OCI-LY3 (cell line): Measurements from ENCODE around the gene PRKCE.

ENCODE experiments used
- H2AFZ ChIP-seq: fragments of 200-600, 300-600 bp; shearing (Covaris generic); 2 replicates; pipeline ENCODE4 v1.6.0; 2014; ENCODE audit warnings: antibody characterized with exemption, low read depth, low read length
- H3K27ac ChIP-seq: fragments of 200-600, 300-600 bp; sonication (generic); 2 replicates; pipeline ENCODE4 v1.5.1; 2014; ENCODE audit warnings: mild to moderate bottlenecking, low read length, moderate library complexity, mixed read lengths
- H3K27me3 ChIP-seq: fragments of 200-600, 300-600 bp; sonication (generic); 2 replicates; pipeline ENCODE4 v1.6.1; 2014; ENCODE audit warnings: low read depth, low read length, mixed read lengths
- H3K36me3 ChIP-seq: fragments of 200-600, 300-600 bp; sonication (generic); replicated peaks from 2 replicates; pipeline ENCODE3; 2014; ENCODE audit warnings: low read depth, low read length, mixed read lengths
- H3K4me1 ChIP-seq: fragments of 300-600, 200-600 bp; sonication (generic); 2 replicates; pipeline ENCODE4 v1.6.1; 2014; ENCODE audit warnings: low read length, mixed read lengths
- H3K4me2 ChIP-seq: fragments of 200-600, 300-600 bp; sonication (generic); 2 replicates; pipeline ENCODE4 v1.6.1; 2014; ENCODE audit warnings: low read length, mixed read lengths
- H3K4me3 ChIP-seq: fragments of 300-600, 200-600 bp; sonication (generic); 2 replicates; pipeline ENCODE4 v1.5.1; 2014; ENCODE audit warnings: antibody characterized with exemption, mild to moderate bottlenecking, low read length, moderate library complexity
- H3K79me2 ChIP-seq: fragments of 300-600, 200-600 bp; shearing (Covaris generic); 2 replicates; pipeline ENCODE4 v1.6.1; 2014; ENCODE audit warnings: mild to moderate bottlenecking, low read length, mixed read lengths
- H3K9ac ChIP-seq: fragments of 300-600, 200-600 bp; shearing (Covaris generic); 2 replicates; pipeline ENCODE4 v1.6.0; 2014; ENCODE audit warnings: mild to moderate bottlenecking, low read length, moderate library complexity
- H3K9me3 ChIP-seq: fragments of 200-600, 300-600 bp; shearing (Covaris generic); 2 replicates; pipeline ENCODE4 v1.6.1; 2014; ENCODE audit warnings: low read length, mixed read lengths; ENCODE audit not compliant: insufficient read depth
- H4K20me1 ChIP-seq: fragments of 200-600, 300-600 bp; sonication (generic); 2 replicates; pipeline ENCODE4 v1.6.1; 2016; ENCODE audit warnings: low read length, mixed read lengths; ENCODE audit not compliant: insufficient read depth
- CTCF ChIP-seq: fragments of 200-600, 300-600 bp; sonication (generic); IDR thresholded peaks from 2 replicates; pipeline ENCODE4 v1.5.1; 2014; ENCODE audit warnings: antibody characterized with exemption, low read length, low read depth
- EZH2phosphoT487 ChIP-seq: fragments of 200-600 bp; shearing (Covaris generic); IDR thresholded peaks from 2 replicates; pipeline ENCODE4 v1.6.1; 2018; ENCODE audit warnings: antibody characterized with exemption, mixed run types, low read depth

The PRKCE gene

DNA sequence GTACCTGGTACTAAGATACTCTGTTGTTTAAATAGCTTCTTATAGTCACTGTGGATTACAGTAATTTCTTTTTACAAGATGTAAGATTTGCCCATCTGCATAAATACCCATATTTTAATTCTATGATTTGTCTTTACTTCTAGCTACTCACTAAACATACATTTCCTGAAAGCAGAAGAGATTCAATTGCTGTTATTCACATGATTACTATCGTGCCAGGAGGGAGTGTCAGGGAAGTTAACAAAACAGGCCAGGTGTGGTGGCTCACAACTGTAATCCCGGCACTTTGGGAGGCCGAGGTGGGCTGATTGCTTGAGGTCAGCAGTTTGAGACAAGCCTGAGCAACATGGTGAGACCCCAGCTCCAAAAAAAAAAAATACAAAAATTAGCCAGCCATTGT, 33.8 kb downstream of the PRKCE start:
- Histone ChIP-seq H3K27me3 (no peaks in the 10 kb centered on the region), H3K4me2 (no peak overlapping the region), H3K4me1 (no peaks in the 10 kb centered on the region), H3K9me3 (no peaks in the 10 kb centered on the region), H3K27ac (no peak overlapping the region), H3K36me3 (no peaks in the 10 kb centered on the region), H3K9ac (no peak overlapping the region), H4K20me1 (no peaks in the 10 kb centered on the region), H2AFZ (no peak overlapping the region), H3K4me3 (no peak overlapping the region), H3K79me2 (no peaks in the 10 kb centered on the region)
- no peak for TF ChIP-seq EZH2phosphoT487
- no peak for TF ChIP-seq CTCF

- H3K4me3 ChIP-seq = no peak overlapping the region
- H3K36me3 ChIP-seq = no peaks in the 10 kb centered on the region
- TF ChIP-seq CTCF (no peak), EZH2phosphoT487 (no peak)
- H3K9me3 ChIP-seq = no peaks in the 10 kb centered on the region
- H4K20me1 ChIP-seq = no peaks in the 10 kb centered on the region
- H3K4me1 ChIP-seq = no peaks in the 10 kb centered on the region
- no peaks in the 10 kb centered on the region for H3K79me2 ChIP-seq
- H3K9ac ChIP-seq = no peak overlapping the region
- no peaks in the 10 kb centered on the region for H3K27me3 ChIP-seq
- no peak overlapping the region for H3K4me2 ChIP-seq
- H2AFZ ChIP-seq = no peak overlapping the region
- H3K27ac ChIP-seq = no peak overlapping the region
These were observed 36.5 kb downstream of the PRKCE start for GRCh38 chr2:45687964-45688363.

DNA sequence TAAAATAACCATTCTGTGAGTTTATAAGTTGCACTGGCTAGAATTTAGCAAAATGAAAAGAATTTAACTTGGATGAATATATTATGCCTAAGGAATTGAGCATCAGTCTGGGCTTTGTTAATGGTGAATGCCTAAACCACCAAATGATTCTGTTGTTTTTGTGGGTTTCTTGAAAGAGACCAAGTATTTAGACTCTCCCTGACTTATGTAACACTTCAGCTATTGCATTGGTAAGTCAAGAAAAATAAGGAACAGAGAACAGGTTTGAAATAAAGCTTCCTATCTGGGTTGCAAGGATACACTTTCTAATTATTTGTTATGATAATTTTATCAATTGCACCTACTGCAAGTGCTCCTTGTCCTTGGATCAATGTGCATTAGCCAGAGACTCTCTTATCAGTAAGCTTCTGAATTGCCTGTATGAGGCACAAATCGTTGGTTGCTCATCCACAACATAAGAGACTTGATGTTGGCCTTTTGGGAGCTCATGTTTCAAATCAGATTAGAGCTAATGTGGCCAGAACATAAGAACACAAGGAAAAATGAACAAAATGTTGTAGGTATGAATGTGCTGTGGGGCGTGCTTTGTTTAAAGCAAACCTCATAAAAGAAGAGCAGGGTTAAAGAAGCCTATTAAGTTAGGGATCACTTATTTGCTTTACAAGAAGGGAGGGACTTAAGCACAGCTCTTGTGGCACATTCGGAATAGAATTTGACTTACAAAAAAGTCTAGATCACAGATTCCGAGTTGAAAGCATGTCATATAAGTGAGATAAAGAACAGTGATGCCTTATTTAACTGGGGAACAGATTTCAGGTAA, 37.2 kb downstream of the PRKCE start:
- no peak overlapping the region for H3K4me2 ChIP-seq
- TF ChIP-seq EZH2phosphoT487 = no peak
- no peak for TF ChIP-seq CTCF
- no peaks in the 10 kb centered on the region for H3K36me3 ChIP-seq
- H3K9ac ChIP-seq = no peak overlapping the region
- H3K27ac ChIP-seq = no peak overlapping the region
- H3K4me3 ChIP-seq = no peak overlapping the region
- no peaks in the 10 kb centered on the region for H3K4me1 ChIP-seq
- no peaks in the 10 kb centered on the region for H4K20me1 ChIP-seq
- H3K9me3 ChIP-seq = no peaks in the 10 kb centered on the region
- H3K27me3 ChIP-seq = no peaks in the 10 kb centered on the region
- no peak overlapping the region for H2AFZ ChIP-seq
- no peaks in the 10 kb centered on the region for H3K79me2 ChIP-seq

GRCh38 chr2:45690231-45690630, 38.8 kb downstream of the PRKCE start:
- Histone ChIP-seq H4K20me1 (no peaks in the 10 kb centered on the region), H3K79me2 (no peaks in the 10 kb centered on the region), H3K4me2 (no peak overlapping the region), H3K9me3 (no peaks in the 10 kb centered on the region), H2AFZ (no peak overlapping the region), H3K36me3 (no peaks in the 10 kb centered on the region), H3K4me1 (no peaks in the 10 kb centered on the region), H3K9ac (no peak overlapping the region), H3K4me3 (no peak overlapping the region), H3K27ac (no peak overlapping the region), H3K27me3 (no peaks in the 10 kb centered on the region)
- TF ChIP-seq CTCF (no peak), EZH2phosphoT487 (no peak)
